Suprapubic skin (tissue), 3 donors: Measurements from ENCODE around the gene PCDH8.

Source experiments
- POLR2A ChIP-seq, 2 donors: fragments of 450-650 bp; IDR thresholded peaks; one replicate each; pipeline ENCODE4 v1.6.1; 2017; ENCODE audit warnings: antibody characterized with exemption in 2 of 2, mild to moderate bottlenecking in 2 of 2, moderate library complexity in 2 of 2
- TF ChIP-seq, protein P1 (sequence below), 2 donors: fragments of 200-600 bp in 1 of 2; fragments of 450-650 bp in 1 of 2; sonication (generic) in 1 of 2; IDR thresholded peaks; one replicate each; pipeline ENCODE4 v1.5.1; 2016 to 2019; ENCODE audit warnings: antibody characterized with exemption in 2 of 2, mild to moderate bottlenecking in 1 of 2, moderate library complexity in 1 of 2

GRCh38 chr13:52864941-52865340, 16.5 kb upstream of the PCDH8 start:
- TF ChIP-seq, protein P1, sequence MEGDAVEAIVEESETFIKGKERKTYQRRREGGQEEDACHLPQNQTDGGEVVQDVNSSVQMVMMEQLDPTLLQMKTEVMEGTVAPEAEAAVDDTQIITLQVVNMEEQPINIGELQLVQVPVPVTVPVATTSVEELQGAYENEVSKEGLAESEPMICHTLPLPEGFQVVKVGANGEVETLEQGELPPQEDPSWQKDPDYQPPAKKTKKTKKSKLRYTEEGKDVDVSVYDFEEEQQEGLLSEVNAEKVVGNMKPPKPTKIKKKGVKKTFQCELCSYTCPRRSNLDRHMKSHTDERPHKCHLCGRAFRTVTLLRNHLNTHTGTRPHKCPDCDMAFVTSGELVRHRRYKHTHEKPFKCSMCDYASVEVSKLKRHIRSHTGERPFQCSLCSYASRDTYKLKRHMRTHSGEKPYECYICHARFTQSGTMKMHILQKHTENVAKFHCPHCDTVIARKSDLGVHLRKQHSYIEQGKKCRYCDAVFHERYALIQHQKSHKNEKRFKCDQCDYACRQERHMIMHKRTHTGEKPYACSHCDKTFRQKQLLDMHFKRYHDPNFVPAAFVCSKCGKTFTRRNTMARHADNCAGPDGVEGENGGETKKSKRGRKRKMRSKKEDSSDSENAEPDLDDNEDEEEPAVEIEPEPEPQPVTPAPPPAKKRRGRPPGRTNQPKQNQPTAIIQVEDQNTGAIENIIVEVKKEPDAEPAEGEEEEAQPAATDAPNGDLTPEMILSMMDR (IDR thresholded peaks at IDR 0.05), result no peak
- no peak for TF ChIP-seq POLR2A (IDR thresholded peaks at IDR 0.05)
